Placental pericyte (primary cell): ENCODE results near the gene CYP11A1. TPM values are rescaled to one million over a fixed set of nuclear protein-coding genes. Genes with fewer than 3 reads are reported as not detected.

Experiments
- small RNA-seq: library from RNA; depleted of rRNA; stranded (forward); fragments of <200 nt; gene quantifications from one replicate; pipeline ENCODE3, GENCODE V24; 2012; ENCODE audit warnings: low replicate concordance
- total RNA-seq: library from RNA; depleted of rRNA; stranded (reverse); fragments of >200 nt; gene quantifications from 2 replicates; pipeline ENCODE4 v1.2.3, GENCODE V29; 2012

Gene CYP11A1
- total RNA-seq, result not detected in 2 replicates

DNA sequence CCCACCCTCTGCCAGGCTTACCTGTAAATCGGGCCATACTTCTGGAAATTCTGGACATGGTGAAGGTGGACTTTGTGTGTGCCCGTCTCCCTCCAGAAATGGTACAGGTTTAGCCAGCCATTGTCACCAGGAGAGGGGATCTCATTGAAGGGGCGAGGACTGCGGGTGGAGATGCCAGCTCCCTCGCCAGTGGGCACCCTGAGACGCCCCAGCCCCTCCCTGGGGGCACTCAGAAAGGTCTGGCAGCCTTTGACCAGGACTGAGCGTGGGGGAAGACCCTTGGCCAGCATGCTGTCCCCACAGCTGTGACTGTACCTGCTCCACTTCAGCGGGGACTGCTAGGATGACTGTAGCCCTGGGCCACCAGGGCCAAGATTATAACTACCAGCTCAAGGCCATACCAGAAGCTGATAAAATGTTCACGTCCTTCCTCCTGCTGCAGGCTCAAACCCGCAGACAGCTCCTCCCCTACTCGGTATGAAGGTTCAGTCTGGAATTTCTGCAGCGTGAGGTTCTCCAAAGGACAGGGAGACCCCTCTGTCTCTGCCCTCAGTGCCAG is at the start of gene CYP11A1:
CYP11A1 (minus strand) TSS at position 351 of the 559 bp plus-strand sequence; CDS start at position 290, 61 bp downstream.

Small RNA genes within 50 kb of the gene (small RNA-seq; reads per million reads assigned to genes)
- gene MIR6881, result 0.29 reads per million

Other genes with a start within 250 kb of the CYP11A1 start
- gene ISLR2, start 237.1 kb downstream of the CYP11A1 start, total RNA-seq, result under 0.01 and 0.72 TPM in 2 replicates
- gene ISLR, start 193.9 kb downstream of the CYP11A1 start, total RNA-seq, result 25.8 and 26.6 TPM in 2 replicates
- 33.3 and 99.9 TPM in 2 replicates for gene STRA6, start 164.9 kb downstream of the CYP11A1 start, total RNA-seq
- gene CCDC33, start 131.3 kb downstream of the CYP11A1 start, total RNA-seq, result 0.88 and 4.0 TPM in 2 replicates
- gene SEMA7A, start 66.3 kb upstream of the CYP11A1 start, total RNA-seq, result 3.3 and 132 TPM in 2 replicates
- gene UBL7, start 93.5 kb upstream of the CYP11A1 start, total RNA-seq, result 34.4 and 54.7 TPM in 2 replicates
- gene ARID3B, start 173.6 kb upstream of the CYP11A1 start, total RNA-seq, result 4.4 and 6.2 TPM in 2 replicates
- gene CLK3, start 248.2 kb upstream of the CYP11A1 start, total RNA-seq, result 102 and 133 TPM in 2 replicates